ENCODE measurements around the gene WDFY2.

The WDFY2 gene

GRCh38 chr13:51728275-51728673 lies 144.0 kb downstream of the WDFY2 start:
- Histone ChIP-seq H3K4me2 (ENCODE audit: low read depth, low read length, poor library complexity, severe bottlenecking) (no peak overlapping the region), H2AFZ (ENCODE audit: low read length) (no peak overlapping the region), H3K9ac (ENCODE audit: low read depth, low read length, poor library complexity, severe bottlenecking) (no peak overlapping the region), H3K4me1 (ENCODE audit: insufficient read depth, low read length, poor library complexity, severe bottlenecking) (no peaks in the 10 kb centered on the region), H3K9me3 (ENCODE audit: insufficient read depth, low read depth, low read length) (no peaks in the 10 kb centered on the region), H3F3A (ENCODE audit: low read depth) (no peaks in the 10 kb centered on the region), H3K36me3 (ENCODE audit: insufficient read depth, low read length) (peaks cover 11% of the 10 kb centered on the region; the same call in 1 of the 2 replicates), H3K9me2 (replicated peaks; ENCODE audit: low read depth, low read length) (no peaks in the 10 kb centered on the region), H3K4me3 (ENCODE audit: low read length, poor library complexity, severe bottlenecking) (no peak overlapping the region), H3K27me3 (ENCODE audit: insufficient read depth, low read length, poor library complexity, severe bottlenecking) (no peaks in the 10 kb centered on the region), H3K79me2 (ENCODE audit: insufficient read depth, low read length) (no peaks in the 10 kb centered on the region), H4K20me1 (ENCODE audit: insufficient read depth, low read length, poor library complexity, severe bottlenecking) (no peaks in the 10 kb centered on the region)
- no peak for TF ChIP-seq CTCF (conservative IDR thresholded peaks at IDR 0.05; ENCODE audit: low read length)
- TF ChIP-seq EZH2phosphoT487 (IDR thresholded peaks at IDR 0.05; ENCODE audit: borderline replicate concordance) = no peak

- Histone ChIP-seq H3K9me3 (ENCODE audit: insufficient read depth, low read depth, low read length) (no peaks in the 10 kb centered on the region), H3K4me2 (ENCODE audit: low read depth, low read length, poor library complexity, severe bottlenecking) (no peak overlapping the region), H3K9ac (ENCODE audit: low read depth, low read length, poor library complexity, severe bottlenecking) (no peak overlapping the region), H4K20me1 (ENCODE audit: insufficient read depth, low read length, poor library complexity, severe bottlenecking) (no peaks in the 10 kb centered on the region), H3K36me3 (ENCODE audit: insufficient read depth, low read length) (peaks cover 11% of the 10 kb centered on the region; the same call in 1 of the 2 replicates), H2AFZ (ENCODE audit: low read length) (no peak overlapping the region), H3K9me2 (replicated peaks; ENCODE audit: low read depth, low read length) (no peaks in the 10 kb centered on the region), H3K27me3 (ENCODE audit: insufficient read depth, low read length, poor library complexity, severe bottlenecking) (no peaks in the 10 kb centered on the region), H3K79me2 (ENCODE audit: insufficient read depth, low read length) (no peaks in the 10 kb centered on the region), H3K4me3 (ENCODE audit: low read length, poor library complexity, severe bottlenecking) (no peak overlapping the region), H3F3A (ENCODE audit: low read depth) (no peaks in the 10 kb centered on the region), H3K4me1 (ENCODE audit: insufficient read depth, low read length, poor library complexity, severe bottlenecking) (no peaks in the 10 kb centered on the region)
- TF ChIP-seq EZH2phosphoT487 (IDR thresholded peaks at IDR 0.05; ENCODE audit: borderline replicate concordance) = no peak
- TF ChIP-seq CTCF (conservative IDR thresholded peaks at IDR 0.05; ENCODE audit: low read length) = no peak
Measured at GRCh38 chr13:51728972-51729371, 144.7 kb downstream of the WDFY2 start.

GRCh38 chr13:51729866-51730553 lies 145.7 kb downstream of the WDFY2 start:
- no peak overlapping the region for H2AFZ ChIP-seq (ENCODE audit: low read length)
- H3K9me3 ChIP-seq (ENCODE audit: insufficient read depth, low read depth, low read length) = no peaks in the 10 kb centered on the region
- H3K27me3 ChIP-seq (ENCODE audit: insufficient read depth, low read length, poor library complexity, severe bottlenecking) = no peaks in the 10 kb centered on the region
- H3K9ac ChIP-seq (ENCODE audit: low read depth, low read length, poor library complexity, severe bottlenecking) = no peak overlapping the region
- no peaks in the 10 kb centered on the region for H3K79me2 ChIP-seq (ENCODE audit: insufficient read depth, low read length)
- no peaks in the 10 kb centered on the region for H3K4me1 ChIP-seq (ENCODE audit: insufficient read depth, low read length, poor library complexity, severe bottlenecking)
- H3K4me2 ChIP-seq (ENCODE audit: low read depth, low read length, poor library complexity, severe bottlenecking) = no peak overlapping the region
- no peaks in the 10 kb centered on the region for H4K20me1 ChIP-seq (ENCODE audit: insufficient read depth, low read length, poor library complexity, severe bottlenecking)
- no peak for TF ChIP-seq EZH2phosphoT487 (IDR thresholded peaks at IDR 0.05; ENCODE audit: borderline replicate concordance)
- TF ChIP-seq CTCF (conservative IDR thresholded peaks at IDR 0.05; ENCODE audit: low read length) = no peak
- H3F3A ChIP-seq (ENCODE audit: low read depth) = no peaks in the 10 kb centered on the region
- no peak overlapping the region for H3K4me3 ChIP-seq (ENCODE audit: low read length, poor library complexity, severe bottlenecking)
- no peaks in the 10 kb centered on the region for H3K9me2 ChIP-seq (replicated peaks; ENCODE audit: low read depth, low read length)
- peaks cover 11% of the 10 kb centered on the region; the same call in 1 of the 2 replicates for H3K36me3 ChIP-seq (ENCODE audit: insufficient read depth, low read length)
